Dermis microvascular lymphatic vessel endothelial cell (primary cell): Measurements from ENCODE around the gene NR2C2. TPM values are rescaled to one million over a fixed set of nuclear protein-coding genes. Genes with fewer than 3 reads are reported as not detected.

Experiments
- DNase-seq, 2 donors: peaks; one replicate each; pipeline versions ENCODE4 v3.0.0 to v3.0.0-alpha.2; 2010; ENCODE audit warnings: low read depth in 2 of 2
- total RNA-seq: library from RNA; depleted of rRNA; stranded (reverse); fragments of >200 nt; gene quantifications from 2 replicates; pipeline ENCODE4 v1.2.1, GENCODE V29; 2014

The NR2C2 gene
- total RNA-seq, 1 donor from 2014 or later = 16.3 TPM

DNA sequence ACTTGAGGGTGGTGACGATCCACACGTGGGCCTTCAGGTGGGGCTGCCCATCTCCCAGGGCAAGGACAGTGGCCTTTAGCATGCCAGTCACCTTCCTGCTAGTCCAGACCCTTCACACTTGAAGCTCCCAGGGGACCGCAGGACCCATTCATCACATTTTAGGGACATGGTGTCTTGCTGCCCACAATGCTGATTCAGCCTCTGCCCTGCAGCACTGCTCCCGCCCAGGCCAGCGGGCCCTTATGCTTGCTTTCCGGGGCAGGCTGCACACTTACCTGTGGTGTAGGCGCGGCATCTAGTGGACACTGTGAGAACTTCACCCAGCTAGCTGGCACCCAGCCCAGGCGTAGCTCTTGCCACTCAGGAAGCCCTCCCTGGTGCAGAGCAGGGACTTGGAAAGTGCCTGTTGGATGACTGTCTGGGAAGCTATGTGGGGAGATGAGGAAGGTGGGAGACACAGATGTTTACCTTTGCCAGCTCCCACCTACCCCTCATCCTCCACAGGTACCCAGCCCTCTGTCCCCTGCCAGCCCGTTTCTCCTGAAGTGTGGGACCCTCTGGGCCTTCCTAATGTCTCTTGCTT is 26.3 kb upstream of the NR2C2 start:
- DNase-seq = peak; percentile 85 to 92

DNA sequence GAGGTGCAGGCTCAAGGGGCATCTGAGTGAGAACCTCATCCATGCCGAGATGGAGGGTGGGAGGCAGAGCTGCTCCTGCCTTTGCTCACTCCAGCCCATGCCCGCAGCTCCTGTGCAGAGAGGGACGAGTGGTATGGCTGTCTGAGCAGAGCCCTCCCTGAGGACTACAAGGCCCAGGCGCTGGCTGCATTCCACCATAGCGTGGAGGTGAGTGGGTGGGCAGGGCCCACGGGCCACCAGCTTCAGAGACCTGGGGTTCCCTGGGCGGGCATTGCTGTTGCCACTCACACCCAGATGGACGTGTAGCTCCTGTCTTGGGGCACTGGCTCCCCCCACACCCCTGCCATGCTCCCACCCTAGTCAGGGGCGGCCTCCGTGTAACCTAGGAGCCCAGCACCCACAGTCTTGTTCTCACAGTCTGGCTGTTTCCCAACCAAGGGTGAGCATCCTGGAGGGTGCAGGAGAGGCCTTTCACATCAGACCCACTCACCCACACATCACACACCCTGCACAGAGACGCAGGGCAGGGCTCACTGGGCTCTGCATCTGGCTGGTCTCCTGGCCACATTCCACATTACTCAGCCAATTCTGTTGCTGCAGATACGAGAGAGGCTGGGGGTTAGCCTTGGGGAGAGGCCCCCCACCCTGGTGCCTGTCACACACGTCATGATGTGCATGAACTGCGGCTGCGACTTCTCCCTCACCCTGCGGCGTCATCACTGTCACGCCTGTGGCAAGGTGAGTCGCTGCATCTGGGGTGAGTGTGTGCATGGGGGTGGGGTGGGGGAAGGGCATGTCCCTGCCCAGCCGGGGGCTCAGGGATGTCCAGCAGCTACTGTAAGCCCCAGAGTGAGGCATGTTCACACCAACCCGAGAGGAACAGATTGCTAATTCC is 25.3 kb upstream of the NR2C2 start:
- DNase-seq = no peak

DNA sequence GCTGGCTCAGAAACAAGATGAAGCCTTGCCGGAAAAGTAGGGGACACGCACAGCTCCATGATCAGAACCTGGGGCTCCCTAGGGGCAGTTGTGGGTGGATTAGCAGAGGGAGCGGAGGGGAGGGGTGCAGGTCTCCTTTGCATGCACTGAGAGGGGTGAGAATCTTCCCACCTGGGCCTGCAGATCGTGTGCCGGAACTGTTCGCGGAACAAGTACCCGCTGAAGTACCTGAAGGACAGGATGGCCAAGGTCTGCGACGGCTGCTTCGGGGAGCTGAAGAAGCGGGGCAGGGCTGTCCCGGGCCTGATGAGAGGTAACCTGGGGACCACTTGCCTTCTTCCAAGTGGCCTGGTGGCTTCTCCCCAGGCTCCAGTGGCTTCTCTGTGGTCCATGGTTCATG is 24.5 kb upstream of the NR2C2 start:
- no peak for DNase-seq

DNA sequence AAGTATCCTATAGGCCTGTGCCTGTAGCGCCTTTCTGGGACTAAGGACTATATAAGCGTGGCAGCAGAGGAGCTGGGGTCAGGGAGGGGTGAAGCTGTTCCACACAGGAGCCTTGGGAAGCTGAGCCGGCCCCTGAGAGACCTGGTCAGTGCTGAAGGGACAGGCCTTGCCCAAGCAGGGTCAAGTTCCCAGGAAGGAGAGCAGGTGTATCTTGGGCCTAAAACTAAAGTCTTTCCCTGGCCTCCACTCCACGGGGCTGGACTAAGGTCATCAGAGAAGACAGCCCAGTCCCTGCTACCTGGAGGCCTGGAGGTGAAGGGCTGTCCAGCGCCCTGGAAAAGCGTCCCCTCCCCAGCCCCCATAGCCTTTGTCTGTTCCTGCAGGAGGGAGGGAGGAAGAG is 23.9 kb upstream of the NR2C2 start:
- no peak for DNase-seq

DNA sequence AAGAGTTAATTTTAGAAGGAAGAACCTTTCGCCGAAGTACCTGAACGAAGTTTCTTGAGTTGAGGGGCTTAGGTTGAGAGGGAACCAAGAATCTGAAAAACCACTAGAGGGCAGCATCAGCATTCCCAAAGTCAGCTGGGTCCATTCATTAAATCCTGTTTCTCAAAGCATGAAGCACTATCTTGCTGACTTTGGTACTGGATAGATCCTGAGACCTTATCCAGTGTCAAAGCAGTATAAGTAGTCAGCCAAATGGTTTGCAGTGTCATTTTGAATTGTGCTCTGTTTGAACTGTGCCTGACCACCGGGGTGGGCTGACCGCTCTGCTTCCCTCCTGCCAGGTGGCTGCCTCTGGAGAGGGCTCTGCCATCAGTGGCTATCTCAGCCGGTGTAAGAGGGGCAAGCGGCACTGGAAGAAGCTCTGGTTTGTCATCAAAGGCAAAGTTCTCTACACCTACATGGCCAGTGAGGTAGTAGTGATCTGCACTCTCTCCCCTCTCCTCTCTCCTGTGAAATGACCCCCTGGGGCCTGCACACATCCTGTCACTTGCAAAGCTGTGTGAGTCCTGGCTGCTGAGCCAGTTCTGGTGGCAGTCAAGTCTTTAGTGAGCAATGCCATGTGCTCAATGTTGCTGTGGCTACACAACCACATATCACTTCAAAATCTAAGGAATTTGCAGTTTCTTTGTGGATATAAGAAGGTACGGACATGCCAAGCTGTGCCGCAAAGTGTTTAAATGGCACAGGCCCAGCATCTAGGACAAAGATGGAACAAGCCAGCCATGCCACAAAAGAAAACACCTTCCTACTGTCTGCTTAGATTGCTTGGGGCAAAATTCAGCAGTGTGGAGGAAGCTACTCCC is 21.4 kb upstream of the NR2C2 start:
- DNase-seq = peak; percentile 46 to 65

DNA sequence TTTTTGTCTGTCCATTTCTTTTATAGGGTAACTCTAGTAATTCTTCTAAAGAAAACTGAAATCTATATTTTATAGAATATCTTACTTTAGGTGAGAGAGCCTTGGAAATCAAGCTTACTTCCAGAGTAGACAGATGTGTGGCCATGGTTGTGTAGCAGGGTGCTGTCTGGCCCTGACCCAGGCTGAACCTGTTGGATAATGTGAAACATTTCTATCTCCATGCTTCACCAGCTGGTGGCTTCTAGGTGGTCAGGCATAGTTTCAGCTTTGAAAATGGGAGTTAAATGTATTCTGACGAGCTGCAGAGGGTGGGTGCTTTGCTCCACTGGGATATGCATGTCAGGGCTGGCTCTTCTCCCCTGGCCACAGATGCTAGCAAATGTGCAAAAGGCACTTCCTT is 20.8 kb upstream of the NR2C2 start:
- DNase-seq = no peak

DNA sequence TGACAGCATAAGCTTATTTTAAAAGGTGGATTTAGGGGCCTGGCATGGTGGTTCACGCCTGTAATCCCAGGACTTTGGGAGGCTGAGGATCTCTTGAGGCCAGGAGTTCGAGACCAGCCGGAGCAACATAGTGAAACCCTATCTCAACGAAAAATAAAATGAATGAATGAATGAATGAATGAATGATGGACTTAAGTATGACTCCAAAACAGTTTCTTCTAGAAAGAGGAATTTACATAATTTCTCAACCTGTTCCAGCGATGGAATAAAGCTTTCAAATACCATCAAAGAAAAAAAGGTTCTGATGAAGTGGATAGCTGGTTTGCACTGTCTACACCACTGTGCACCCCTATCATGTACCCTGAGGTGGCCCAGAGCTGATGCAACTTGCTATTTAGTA is 20.1 kb upstream of the NR2C2 start:
- no peak for DNase-seq

DNA sequence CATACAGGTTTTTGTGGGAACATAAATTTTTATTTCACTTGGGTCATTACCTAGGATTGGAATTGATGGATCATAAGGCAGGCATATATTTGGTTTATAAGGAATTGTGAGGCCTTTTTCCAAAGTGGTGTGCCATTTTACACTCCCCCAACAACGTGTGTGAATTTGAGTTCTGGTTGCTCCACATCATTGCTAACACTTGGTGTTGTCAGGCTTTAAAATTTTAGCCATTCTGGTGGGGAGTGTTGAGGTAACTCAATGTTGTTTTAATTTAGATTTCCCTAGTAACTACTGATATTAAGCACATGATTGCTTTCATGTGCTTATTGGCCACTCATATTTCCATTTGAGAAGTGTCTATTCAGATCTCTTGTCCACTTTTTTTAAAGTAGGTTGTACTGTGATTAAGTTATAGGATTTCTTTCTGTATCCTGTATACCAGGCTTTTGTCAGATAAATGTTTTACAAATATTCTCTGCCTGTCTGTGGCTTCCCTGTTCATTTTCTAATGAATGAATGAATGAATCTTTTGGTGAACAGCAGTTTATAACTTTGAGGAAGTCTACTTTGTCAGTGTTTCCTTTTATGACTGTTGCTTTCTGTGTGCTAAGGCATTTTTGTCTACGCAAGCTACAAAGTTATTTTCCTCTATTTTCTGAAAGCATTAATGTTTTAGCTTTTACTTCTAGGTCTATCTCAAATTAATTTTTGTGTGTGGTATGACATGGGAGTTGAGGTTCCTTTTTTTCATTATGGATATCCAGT is 17.9 kb upstream of the NR2C2 start:
- no peak for DNase-seq

DNA sequence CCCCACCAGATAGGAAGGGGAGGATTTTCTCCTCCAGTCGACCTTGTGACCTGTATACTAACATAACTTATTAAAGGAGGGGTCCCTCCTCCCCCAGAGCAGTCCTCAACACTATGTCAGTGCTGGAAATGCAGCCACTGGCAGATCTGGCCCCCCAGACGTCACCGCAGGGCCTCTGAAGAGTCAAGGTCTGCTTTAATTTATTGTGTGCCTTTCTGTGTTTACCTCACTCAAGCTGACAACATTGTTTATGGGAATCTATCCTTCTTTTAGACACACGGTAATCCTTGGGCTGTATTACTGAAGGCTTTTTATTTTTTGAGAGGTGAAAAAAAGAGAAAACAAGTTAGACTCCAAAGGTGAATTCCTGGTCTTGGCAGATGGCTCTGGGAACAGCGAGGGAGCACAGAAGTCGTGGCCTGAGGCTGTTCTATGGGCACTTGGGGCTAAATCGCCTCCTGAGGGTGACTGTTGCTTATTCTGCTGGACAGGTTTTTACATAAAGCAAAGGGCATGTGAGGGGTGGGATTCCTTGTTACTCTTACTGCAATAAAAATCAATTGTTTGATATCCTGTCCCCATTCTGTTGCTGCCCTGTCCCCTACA is 13.5 kb upstream of the NR2C2 start:
- DNase-seq = no peak

DNA sequence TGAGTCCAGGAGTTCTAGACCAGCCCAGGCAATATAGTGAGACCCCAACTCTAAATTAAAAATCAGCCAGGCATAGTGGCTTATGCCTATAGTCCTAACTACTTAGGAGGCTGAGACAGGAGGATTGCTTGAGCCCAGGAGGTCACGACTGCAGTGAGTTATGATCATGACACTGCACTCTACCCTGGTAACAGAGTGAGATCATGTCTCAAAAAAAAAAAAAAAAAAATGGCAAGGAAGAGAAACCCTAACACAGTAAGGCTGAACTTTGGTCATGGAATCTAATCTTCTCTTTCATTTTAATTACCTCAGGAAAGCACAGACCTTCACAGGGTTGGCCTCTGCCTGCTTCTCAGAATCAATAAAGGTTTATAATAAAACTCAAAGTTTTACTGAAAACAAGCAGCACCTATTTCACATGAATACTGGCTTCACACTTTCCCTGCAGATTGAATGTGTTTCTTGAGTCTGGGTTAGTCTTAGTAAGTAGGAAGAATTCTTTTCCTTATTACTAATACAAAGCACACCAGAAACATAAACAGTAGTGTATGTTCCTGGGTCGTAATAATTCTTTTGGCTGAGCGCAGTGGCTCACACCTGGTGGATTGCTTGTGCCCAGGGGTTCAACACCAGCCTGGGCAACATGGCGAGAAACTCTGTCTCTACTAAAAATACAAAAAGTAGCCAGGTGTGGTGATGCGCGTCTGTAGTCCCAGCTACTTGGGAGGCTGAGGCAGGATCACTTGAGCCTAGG is 11.6 kb upstream of the NR2C2 start:
- DNase-seq = no peak

DNA sequence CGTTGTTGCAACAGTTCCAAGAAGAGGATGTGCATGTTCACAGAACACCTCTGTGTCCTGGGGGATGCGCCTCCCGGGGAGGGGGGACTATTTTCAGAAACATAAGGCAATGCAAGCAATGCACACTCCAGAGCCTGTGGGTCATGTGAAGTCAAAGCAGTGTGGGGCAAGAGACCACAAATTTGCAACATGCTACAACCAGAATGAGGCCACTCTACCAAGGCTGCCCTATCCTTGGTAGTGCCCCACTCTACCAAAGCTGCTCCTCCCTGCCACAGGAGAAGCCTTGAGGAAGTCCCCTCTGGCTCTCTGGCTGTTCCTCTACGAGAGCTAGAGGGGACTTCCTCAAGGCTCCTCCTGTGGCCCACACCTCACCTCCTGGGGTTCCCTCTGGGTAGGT is 8.4 kb upstream of the NR2C2 start:
- no peak for DNase-seq

DNA sequence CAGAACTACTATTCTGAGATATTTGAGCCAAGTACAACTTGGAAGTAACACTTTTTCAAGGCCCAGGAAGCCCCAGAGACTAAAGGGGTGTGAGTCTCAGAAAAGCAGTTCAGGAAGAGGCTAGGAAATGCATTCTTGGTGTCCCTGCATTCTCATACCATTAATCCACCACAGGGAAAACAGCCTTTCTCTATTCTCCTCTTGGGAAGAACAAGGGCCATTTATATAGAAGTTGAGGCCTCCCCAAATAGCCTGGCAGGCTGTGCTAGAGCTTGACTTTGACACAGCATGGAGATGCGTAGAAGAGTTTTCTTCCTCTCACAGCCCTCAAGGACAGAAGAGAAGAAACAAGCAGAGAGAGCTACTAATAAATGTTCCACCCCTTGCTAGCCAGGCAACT is 5.5 kb upstream of the NR2C2 start:
- DNase-seq = no peak

DNA sequence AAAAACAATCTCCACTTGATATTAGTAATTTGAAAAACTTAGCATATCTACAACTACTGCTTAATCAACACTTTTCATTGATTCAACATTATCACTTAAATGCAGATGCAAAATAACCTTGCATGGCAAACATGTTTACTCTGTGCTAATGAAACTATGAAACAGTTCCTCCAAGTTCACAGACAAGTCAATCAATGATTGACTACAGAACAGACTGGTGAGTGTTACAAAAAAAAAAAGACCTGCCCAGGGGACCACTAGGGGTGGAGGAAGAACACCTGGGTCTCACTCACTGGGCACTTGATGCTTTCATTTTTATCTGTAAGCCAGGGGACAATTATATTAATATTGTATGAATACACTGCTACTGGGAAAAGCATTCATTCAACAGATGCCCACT is 4.3 kb upstream of the NR2C2 start:
- no peak for DNase-seq

DNA sequence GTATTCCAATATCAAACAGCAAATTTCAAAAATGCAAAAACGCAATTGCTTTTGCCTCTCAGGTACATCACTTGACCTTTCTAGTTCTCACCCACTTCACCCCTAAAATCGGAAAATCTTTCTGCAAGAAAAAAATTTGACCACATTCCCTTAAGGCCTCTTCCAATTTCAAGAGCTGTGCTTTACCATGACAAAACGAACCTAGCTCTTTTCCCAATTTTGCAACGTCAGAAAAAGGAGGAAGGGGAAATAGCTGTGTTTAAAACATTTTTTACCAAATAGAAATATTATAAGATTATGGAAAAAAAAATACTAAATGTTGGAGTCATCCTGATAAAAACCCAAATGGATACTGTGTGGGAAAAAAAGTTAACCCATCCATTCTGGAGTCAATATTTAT is 1.1 kb upstream of the NR2C2 start:
- DNase-seq = no peak

DNA sequence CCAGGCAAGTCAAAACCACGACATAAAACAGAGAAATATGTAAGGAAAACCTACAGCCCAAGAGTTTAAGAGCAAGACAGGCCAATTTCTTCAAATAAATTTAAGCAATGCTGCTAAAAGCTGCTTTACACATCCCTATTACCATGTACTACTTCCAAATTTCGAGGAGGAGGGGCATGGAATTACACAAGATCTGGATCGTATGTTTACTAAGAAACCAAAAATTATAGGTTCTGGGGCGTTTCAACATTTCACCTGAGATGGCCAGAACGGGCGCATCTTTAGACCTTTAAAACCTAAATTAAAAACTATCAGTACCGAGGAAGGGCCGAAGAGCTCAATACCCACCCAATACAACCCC is 664 bp upstream of the NR2C2 start:
- DNase-seq = no peak

DNA sequence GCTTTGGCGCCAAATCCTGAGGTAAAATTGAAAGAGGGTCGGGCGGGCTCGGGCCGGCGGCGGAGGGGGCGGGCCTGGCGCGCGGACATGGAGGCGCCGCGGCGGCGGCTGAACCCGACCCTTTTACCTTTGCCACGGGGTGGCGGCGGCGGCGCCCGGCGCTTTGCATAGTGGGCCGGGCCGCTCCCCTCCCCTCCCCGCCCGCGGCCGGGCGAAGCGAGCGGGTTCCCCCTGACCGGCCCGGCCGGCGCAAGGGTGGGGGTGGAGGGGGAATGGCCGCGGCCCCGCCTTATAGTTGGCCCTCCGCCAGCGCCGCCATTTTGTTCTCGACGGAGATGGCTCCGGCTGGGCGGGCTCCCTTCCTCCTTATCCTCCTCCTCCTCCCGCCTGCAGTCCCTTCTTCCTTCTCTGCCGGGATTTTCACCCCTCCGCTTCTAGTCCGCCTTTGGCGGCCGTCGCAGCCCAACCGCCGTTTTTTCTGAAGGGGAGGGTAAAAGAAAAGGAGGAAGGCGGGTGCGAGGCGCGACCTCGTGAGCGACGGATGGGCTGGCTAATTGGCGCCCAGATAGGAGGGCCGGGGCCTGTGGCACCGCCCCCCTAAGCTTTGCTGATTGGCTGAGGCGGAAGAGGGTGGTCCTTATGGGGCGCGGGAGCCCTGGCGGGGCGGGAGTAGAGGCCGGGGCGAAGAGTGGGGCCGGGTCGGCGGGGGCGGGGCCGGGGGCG is 664 bp downstream of the NR2C2 start:
- peak; percentile 92 to 98 for DNase-seq

DNA sequence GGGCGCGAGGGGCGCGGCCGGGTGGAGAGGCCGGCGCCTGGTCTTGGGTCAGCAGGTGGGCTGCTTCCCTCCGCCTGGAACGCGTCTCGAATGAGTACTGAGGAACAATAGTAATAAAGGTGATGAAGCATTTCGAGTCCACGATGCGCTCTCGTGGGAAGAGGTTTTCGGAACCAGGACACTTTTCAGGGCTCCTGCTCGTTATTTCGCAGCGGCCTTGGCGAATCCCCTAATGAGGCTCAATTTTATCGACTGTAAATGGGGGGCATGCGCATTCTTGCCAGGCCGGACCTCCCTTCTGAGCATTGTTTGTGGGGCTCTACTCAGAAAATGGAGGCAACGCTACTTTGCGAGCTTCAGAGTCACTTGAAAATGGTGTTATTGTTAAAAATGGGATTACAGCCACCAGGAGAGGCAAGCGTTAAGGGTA is 1.2 kb downstream of the NR2C2 start:
- no peak for DNase-seq

DNA sequence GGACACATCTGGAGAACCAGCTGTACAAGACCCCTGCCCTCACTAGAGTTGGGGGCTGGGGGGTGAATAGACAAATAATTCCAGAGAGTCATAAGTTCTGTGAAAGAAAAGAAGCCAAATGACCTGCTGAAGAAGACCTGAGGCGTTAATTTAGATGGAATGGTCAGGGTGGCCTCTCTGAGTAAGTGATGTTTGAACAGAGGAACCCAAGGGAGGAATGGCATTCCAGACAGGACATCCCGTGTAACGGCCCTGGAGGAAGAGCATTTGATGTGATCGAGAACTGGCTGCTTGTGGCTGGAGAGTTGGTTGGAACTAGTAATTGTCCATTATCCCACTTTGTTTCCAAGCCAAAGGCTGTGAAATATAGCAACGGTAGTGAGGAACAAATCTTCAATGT is 1.7 kb downstream of the NR2C2 start:
- peak in 1 of 2 donors; percentile 57 for DNase-seq

DNA sequence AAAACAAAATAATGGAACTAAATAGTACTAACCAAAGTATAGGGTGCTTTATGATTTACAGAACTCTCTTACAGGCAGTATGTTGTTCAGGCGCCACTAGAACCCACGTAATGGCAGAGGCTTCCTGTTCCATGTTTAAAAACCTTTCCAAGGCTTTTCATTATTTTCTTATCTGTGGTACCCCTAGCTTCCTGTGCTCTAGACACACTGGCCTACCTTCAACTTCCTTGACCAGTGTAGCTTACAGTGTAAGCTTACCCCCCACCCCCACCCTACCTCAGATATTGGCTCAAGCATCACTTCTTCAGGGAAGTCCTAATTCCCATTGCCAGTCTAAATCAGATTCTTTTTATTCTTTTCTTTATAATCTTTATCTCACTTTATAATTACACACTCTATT is 2.9 kb downstream of the NR2C2 start:
- DNase-seq = peak in 1 of 2 donors; percentile 71

DNA sequence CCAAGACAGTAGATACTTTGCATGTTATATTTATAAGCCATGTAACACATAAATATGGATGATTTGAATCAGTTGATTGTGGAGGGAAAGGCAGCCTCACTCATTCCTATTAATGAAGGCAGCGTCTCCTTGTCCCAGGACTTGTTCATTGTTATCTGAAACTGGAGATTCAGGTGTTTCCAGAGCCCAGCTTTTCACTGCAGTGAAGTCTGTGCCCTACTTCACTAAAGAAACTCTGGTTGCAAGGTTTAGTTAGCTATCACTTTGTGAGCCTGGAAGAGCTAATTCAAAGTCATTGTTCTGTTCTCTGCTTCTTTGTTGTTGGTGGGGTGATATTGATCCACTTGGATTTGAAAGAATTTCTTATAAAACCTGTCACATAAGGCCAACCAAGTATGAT is 9.8 kb downstream of the NR2C2 start:
- DNase-seq = no peak
